ENCODE results near the gene HSPB8.

The HSPB8 gene

GRCh38 chr12:119231774-119232173, 53.0 kb downstream of the HSPB8 start:
- Histone ChIP-seq H3K4me3 (ENCODE audit: insufficient read depth in 1 of 2, low read depth in 1 of 2, low read length in 2 of 2) (no peak overlapping the region), H3K4me1 (ENCODE audit: control insufficient read depth, insufficient read depth, low read depth, low read length) (no peaks in the 10 kb centered on the region), H3K23ac (ENCODE audit: low read length in 2 of 2) (no peak overlapping the region), H2BK5ac (ENCODE audit: low read depth, low read length, poor library complexity, severe bottlenecking) (no peak overlapping the region), H3K27me3 (ENCODE audit: control insufficient read depth in 1 of 2, insufficient read depth in 1 of 2, low read length in 2 of 2) (peaks cover 0 to 12% of the 10 kb centered on the region in 2 experiments), H2BK12ac (ENCODE audit: low read length in 2 of 2) (no peak overlapping the region), H4K8ac (ENCODE audit: low read length) (no peak overlapping the region), H3K9ac (ENCODE audit: low read length) (no peak overlapping the region), H2BK120ac (ENCODE audit: low read depth, low read length) (no peak overlapping the region), H3K4ac (ENCODE audit: low read depth in 1 of 2, low read length in 2 of 2) (no peak overlapping the region), H3K4me2 (ENCODE audit: low read length, poor library complexity, severe bottlenecking) (no peak overlapping the region), H3K79me1 (replicated peaks; ENCODE audit: low read length, poor library complexity, severe bottlenecking) (no peaks in the 10 kb centered on the region), H3K18ac (ENCODE audit: low read depth in 1 of 2, low read length in 2 of 2) (no peak overlapping the region), H3K9me3 (ENCODE audit: control insufficient read depth, low read length) (no peaks in the 10 kb centered on the region), H3K14ac (ENCODE audit: low read length in 2 of 2) (no peak overlapping the region), H3K27ac (ENCODE audit: low read length, poor library complexity, severe bottlenecking) (no peak overlapping the region), H3K36me3 (ENCODE audit: control insufficient read depth in 1 of 2, insufficient read depth in 2 of 2, low read depth in 1 of 2, low read length in 2 of 2) (no peaks in the 10 kb centered on the region), H2BK15ac (ENCODE audit: low read depth, poor library complexity, severe bottlenecking) (no peak overlapping the region), H2AK5ac (ENCODE audit: low read length, severe bottlenecking) (no peak overlapping the region), H2AFZ (ENCODE audit: low read depth, low read length) (no peak overlapping the region), H4K91ac (ENCODE audit: low read length) (no peak overlapping the region)
- DNase-seq = no peak
- 72% methylated on average over 4 of the region's 4 CpGs for WGBS

- H3K4ac ChIP-seq (ENCODE audit: low read depth in 1 of 2, low read length in 2 of 2) = no peak overlapping the region
- no peak for DNase-seq
- H3K14ac ChIP-seq (ENCODE audit: low read length in 2 of 2) = no peak overlapping the region
- no peak overlapping the region for H3K4me3 ChIP-seq (ENCODE audit: insufficient read depth in 1 of 2, low read depth in 1 of 2, low read length in 2 of 2)
- H3K79me1 ChIP-seq (replicated peaks; ENCODE audit: low read length, poor library complexity, severe bottlenecking) = no peaks in the 10 kb centered on the region
- no peak overlapping the region for H3K4me2 ChIP-seq (ENCODE audit: low read length, poor library complexity, severe bottlenecking)
- H2AFZ ChIP-seq (ENCODE audit: low read depth, low read length) = no peak overlapping the region
- H4K91ac ChIP-seq (ENCODE audit: low read length) = no peak overlapping the region
- H3K36me3 ChIP-seq (ENCODE audit: control insufficient read depth in 1 of 2, insufficient read depth in 2 of 2, low read depth in 1 of 2, low read length in 2 of 2) = no peaks in the 10 kb centered on the region
- no peak overlapping the region for H2AK5ac ChIP-seq (ENCODE audit: low read length, severe bottlenecking)
- WGBS = 71% methylated on average over 6 of the region's 9 CpGs
- H3K27me3 ChIP-seq (ENCODE audit: control insufficient read depth in 1 of 2, insufficient read depth in 1 of 2, low read length in 2 of 2) = peaks cover 0 to 12% of the 10 kb centered on the region in 2 experiments
- H3K4me1 ChIP-seq (ENCODE audit: control insufficient read depth, insufficient read depth, low read depth, low read length) = no peaks in the 10 kb centered on the region
- no peak overlapping the region for H2BK12ac ChIP-seq (ENCODE audit: low read length in 2 of 2)
- no peak overlapping the region for H2BK5ac ChIP-seq (ENCODE audit: low read depth, low read length, poor library complexity, severe bottlenecking)
- no peak overlapping the region for H2BK120ac ChIP-seq (ENCODE audit: low read depth, low read length)
- H3K27ac ChIP-seq (ENCODE audit: low read length, poor library complexity, severe bottlenecking) = no peak overlapping the region
- no peak overlapping the region for H2BK15ac ChIP-seq (ENCODE audit: low read depth, poor library complexity, severe bottlenecking)
- H4K8ac ChIP-seq (ENCODE audit: low read length) = no peak overlapping the region
- no peak overlapping the region for H3K9ac ChIP-seq (ENCODE audit: low read length)
- H3K9me3 ChIP-seq (ENCODE audit: control insufficient read depth, low read length) = peaks cover 3% of the 10 kb centered on the region
- H3K23ac ChIP-seq (ENCODE audit: low read length in 2 of 2) = no peak overlapping the region
- H3K18ac ChIP-seq (ENCODE audit: low read depth in 1 of 2, low read length in 2 of 2) = no peak overlapping the region
Measured at GRCh38 chr12:119235197-119235751, 56.5 kb downstream of the HSPB8 start.

GRCh38 chr12:119236372-119236771, 57.6 kb downstream of the HSPB8 start:
- no peak overlapping the region for H3K9ac ChIP-seq (ENCODE audit: low read length)
- no peak overlapping the region for H2BK12ac ChIP-seq (ENCODE audit: low read length in 2 of 2)
- H3K4ac ChIP-seq (ENCODE audit: low read depth in 1 of 2, low read length in 2 of 2) = no peak overlapping the region
- no peak overlapping the region for H2BK5ac ChIP-seq (ENCODE audit: low read depth, low read length, poor library complexity, severe bottlenecking)
- no peak overlapping the region for H2AK5ac ChIP-seq (ENCODE audit: low read length, severe bottlenecking)
- no peak overlapping the region for H4K91ac ChIP-seq (ENCODE audit: low read length)
- H3K4me2 ChIP-seq (ENCODE audit: low read length, poor library complexity, severe bottlenecking) = no peak overlapping the region
- H3K23ac ChIP-seq (ENCODE audit: low read length in 2 of 2) = no peak overlapping the region
- no peak overlapping the region for H4K8ac ChIP-seq (ENCODE audit: low read length)
- H3K79me1 ChIP-seq (replicated peaks; ENCODE audit: low read length, poor library complexity, severe bottlenecking) = no peaks in the 10 kb centered on the region
- H2AFZ ChIP-seq (ENCODE audit: low read depth, low read length) = no peak overlapping the region
- no peak overlapping the region for H2BK15ac ChIP-seq (ENCODE audit: low read depth, poor library complexity, severe bottlenecking)
- no peak overlapping the region for H3K27ac ChIP-seq (ENCODE audit: low read length, poor library complexity, severe bottlenecking)
- peaks cover 0 to 12% of the 10 kb centered on the region in 2 experiments for H3K27me3 ChIP-seq (ENCODE audit: control insufficient read depth in 1 of 2, insufficient read depth in 1 of 2, low read length in 2 of 2)
- H2BK120ac ChIP-seq (ENCODE audit: low read depth, low read length) = no peak overlapping the region
- H3K14ac ChIP-seq (ENCODE audit: low read length in 2 of 2) = no peak overlapping the region
- H3K4me1 ChIP-seq (ENCODE audit: control insufficient read depth, insufficient read depth, low read depth, low read length) = no peaks in the 10 kb centered on the region
- no peaks in the 10 kb centered on the region for H3K36me3 ChIP-seq (ENCODE audit: control insufficient read depth in 1 of 2, insufficient read depth in 2 of 2, low read depth in 1 of 2, low read length in 2 of 2)
- H3K9me3 ChIP-seq (ENCODE audit: control insufficient read depth, low read length) = peaks cover 3% of the 10 kb centered on the region
- no peak overlapping the region for H3K18ac ChIP-seq (ENCODE audit: low read depth in 1 of 2, low read length in 2 of 2)
- H3K4me3 ChIP-seq (ENCODE audit: insufficient read depth in 1 of 2, low read depth in 1 of 2, low read length in 2 of 2) = no peak overlapping the region
- no peak for DNase-seq

- 69% methylated on average over 3 of the region's 3 CpGs for WGBS
Measured at GRCh38 chr12:119239040-119239439, 60.3 kb downstream of the HSPB8 start.

More at GRCh38 chr12:119239040-119239439, 60.3 kb downstream of the HSPB8 start:
- Histone ChIP-seq H2BK120ac (ENCODE audit: low read depth, low read length) (no peak overlapping the region), H4K8ac (ENCODE audit: low read length) (no peak overlapping the region), H2BK5ac (ENCODE audit: low read depth, low read length, poor library complexity, severe bottlenecking) (no peak overlapping the region), H3K18ac (ENCODE audit: low read depth in 1 of 2, low read length in 2 of 2) (no peak overlapping the region), H2AK5ac (ENCODE audit: low read length, severe bottlenecking) (no peak overlapping the region), H3K4me1 (ENCODE audit: control insufficient read depth, insufficient read depth, low read depth, low read length) (no peaks in the 10 kb centered on the region), H3K27ac (ENCODE audit: low read length, poor library complexity, severe bottlenecking) (no peak overlapping the region), H3K4me3 (ENCODE audit: insufficient read depth in 1 of 2, low read depth in 1 of 2, low read length in 2 of 2) (no peak overlapping the region), H3K27me3 (ENCODE audit: control insufficient read depth in 1 of 2, insufficient read depth in 1 of 2, low read length in 2 of 2) (no peaks in the 10 kb centered on the region), H3K14ac (ENCODE audit: low read length in 2 of 2) (no peak overlapping the region), H3K9me3 (ENCODE audit: control insufficient read depth, low read length) (peaks cover 3% of the 10 kb centered on the region), H3K9ac (ENCODE audit: low read length) (no peak overlapping the region), H3K23ac (ENCODE audit: low read length in 2 of 2) (no peak overlapping the region), H4K91ac (ENCODE audit: low read length) (no peak overlapping the region), H2BK15ac (ENCODE audit: low read depth, poor library complexity, severe bottlenecking) (no peak overlapping the region), H3K36me3 (ENCODE audit: control insufficient read depth in 1 of 2, insufficient read depth in 2 of 2, low read depth in 1 of 2, low read length in 2 of 2) (no peaks in the 10 kb centered on the region), H2AFZ (ENCODE audit: low read depth, low read length) (no peak overlapping the region), H3K79me1 (replicated peaks; ENCODE audit: low read length, poor library complexity, severe bottlenecking) (no peaks in the 10 kb centered on the region), H3K4ac (ENCODE audit: low read depth in 1 of 2, low read length in 2 of 2) (no peak overlapping the region), H3K4me2 (ENCODE audit: low read length, poor library complexity, severe bottlenecking) (no peak overlapping the region), H2BK12ac (ENCODE audit: low read length in 2 of 2) (no peak overlapping the region)
- DNase-seq = no peak

Data from mesenchymal stem cell (in vitro differentiated cells and primary cell).